H9 (cell line): ENCODE measurements around the gene AGTPBP1. TPM values are rescaled to one million over a fixed set of nuclear protein-coding genes. Genes with fewer than 3 reads are reported as not detected.

Experiments used
- DNase-seq: peaks from one replicate; pipeline ENCODE4 v3.0.0-alpha.2; 2017
- H2AFZ ChIP-seq: one replicate; pipeline ENCODE4 v1.6.1; 2013; ENCODE audit warnings: mild to moderate bottlenecking, low read length, control low read depth, moderate library complexity
- H2AK5ac ChIP-seq: 2 replicates; pipeline ENCODE4 v1.6.1; 2013; ENCODE audit warnings: low read length, control low read depth, mixed read lengths; ENCODE audit not compliant: insufficient read length
- H2BK120ac ChIP-seq: one replicate; pipeline ENCODE4 v1.6.1; 2013; ENCODE audit warnings: low read depth, mild to moderate bottlenecking, low read length, control low read depth, inconsistent platforms; ENCODE audit not compliant: poor library complexity, severe bottlenecking
- H2BK12ac ChIP-seq: 2 replicates; pipeline ENCODE4 v1.6.1; 2013; ENCODE audit warnings: low read length, control low read depth, mixed read lengths, low read depth; ENCODE audit not compliant: insufficient read length
- H2BK15ac ChIP-seq: 2 replicates; pipeline ENCODE4 v1.6.1; 2013; ENCODE audit warnings: low read depth, low read length, control low read depth
- H2BK20ac ChIP-seq: one replicate; pipeline ENCODE4 v1.6.1; 2013; ENCODE audit warnings: low read depth, mild to moderate bottlenecking, low read length, control low read depth, inconsistent platforms; ENCODE audit not compliant: poor library complexity, severe bottlenecking
- H2BK5ac ChIP-seq: 2 replicates; pipeline ENCODE4 v1.6.1; 2013; ENCODE audit warnings: low read length, control low read depth, mixed read lengths; ENCODE audit not compliant: insufficient read length
- H3K14ac ChIP-seq: 2 replicates; pipeline ENCODE4 v1.6.1; 2013; ENCODE audit warnings: low read length, control low read depth; ENCODE audit not compliant: insufficient read depth
- H3K18ac ChIP-seq: 2 replicates; pipeline ENCODE4 v1.6.1; 2013; ENCODE audit warnings: low read depth, mild to moderate bottlenecking, mixed read lengths, low read length, control low read depth; ENCODE audit not compliant: insufficient read length
- H3K23ac ChIP-seq: 2 replicates; pipeline ENCODE4 v1.6.1; 2013; ENCODE audit warnings: low read length, control low read depth, mixed read lengths, low read depth; ENCODE audit not compliant: insufficient read length
- H3K23me2 ChIP-seq: 2 replicates; pipeline ENCODE4 v1.6.1; 2013; ENCODE audit warnings: low read depth, mild to moderate bottlenecking, mixed read lengths, low read length, control low read depth; ENCODE audit not compliant: insufficient read length, poor library complexity, severe bottlenecking
- H3K27ac ChIP-seq: 2 replicates; pipeline ENCODE4 v1.5.1; 2013; ENCODE audit warnings: low read length, control low read depth, mixed read lengths, low read depth; ENCODE audit not compliant: insufficient read length
- H3K27me3 ChIP-seq: 2 replicates; pipeline ENCODE4 v1.6.1; 2013; ENCODE audit warnings: low read length, control low read depth, inconsistent platforms; ENCODE audit not compliant: insufficient read depth
- H3K4ac ChIP-seq: 2 replicates; pipeline ENCODE4 v1.6.1; 2013; ENCODE audit warnings: low read depth, mild to moderate bottlenecking, control low read depth, inconsistent platforms, low read length, moderate library complexity
- H3K4me1 ChIP-seq: 2 replicates; pipeline ENCODE4 v1.6.1; 2013; ENCODE audit warnings: low read length, control low read depth, inconsistent platforms; ENCODE audit not compliant: insufficient read depth
- H3K4me2 ChIP-seq: 2 replicates; pipeline ENCODE4 v1.6.1; 2013; ENCODE audit warnings: low read length, control low read depth, mixed read lengths; ENCODE audit not compliant: insufficient read length, insufficient read depth
- H3K56ac ChIP-seq: 2 replicates; pipeline ENCODE4 v1.6.1; 2013; ENCODE audit warnings: low read depth, mild to moderate bottlenecking, mixed read lengths, low read length, control low read depth; ENCODE audit not compliant: insufficient read length
- H3K79me1 ChIP-seq: 2 replicates; pipeline ENCODE4 v1.6.1; 2013; ENCODE audit warnings: low read depth, mild to moderate bottlenecking, moderate library complexity, low read length, control low read depth, inconsistent platforms; ENCODE audit not compliant: insufficient read depth, poor library complexity, severe bottlenecking
- H3K79me2 ChIP-seq: 2 replicates; pipeline ENCODE4 v1.6.1; 2013; ENCODE audit warnings: low read length, control low read depth, inconsistent platforms; ENCODE audit not compliant: insufficient read depth
- H3K9ac ChIP-seq: 2 replicates; pipeline ENCODE4 v1.6.1; 2013; ENCODE audit warnings: low read length, control low read depth, mixed read lengths; ENCODE audit not compliant: insufficient read length; ENCODE audit errors: extremely low read depth
- H3K9me3 ChIP-seq: one replicate; pipeline ENCODE4 v1.6.1; 2013; ENCODE audit warnings: low read depth, low read length, inconsistent platforms; ENCODE audit not compliant: control insufficient read depth
- H3T11ph ChIP-seq: one replicate; pipeline ENCODE4 v1.6.1; 2013; ENCODE audit warnings: mild to moderate bottlenecking, low read length, control low read depth, inconsistent platforms
- H4K20me1 ChIP-seq: one replicate; pipeline ENCODE4 v1.6.1; 2013; ENCODE audit not compliant: control insufficient read depth, insufficient read length, insufficient read depth
- H4K5ac ChIP-seq: 2 replicates; pipeline ENCODE4 v1.6.1; 2013; ENCODE audit warnings: low read depth, mild to moderate bottlenecking, mixed read lengths, low read length, control low read depth; ENCODE audit not compliant: insufficient read length
- H4K8ac ChIP-seq: replicated peaks from 2 replicates; pipeline ENCODE4 v1.6.1; 2013; ENCODE audit warnings: low read length, control low read depth, mixed read lengths, low read depth; ENCODE audit not compliant: insufficient read length
- H4K91ac ChIP-seq: 2 replicates; pipeline ENCODE4 v1.6.1; 2013; ENCODE audit warnings: low read depth, mild to moderate bottlenecking, moderate library complexity, mixed read lengths, low read length, control low read depth; ENCODE audit not compliant: insufficient read length
- H3K27ac Mint-ChIP-seq, 3 experiments: 2 replicates in 2 of 3; 3 replicates in 1 of 3; pipeline ENCODE4 v1.8.0; 2020 to 2021; ENCODE audit warnings: mixed read lengths in 3 of 3, mild to moderate bottlenecking in 1 of 3, moderate library complexity in 1 of 3
- H3K27me3 Mint-ChIP-seq: 2 replicates; pipeline ENCODE4 v1.8.0; 2021; ENCODE audit warnings: low read depth, mild to moderate bottlenecking, moderate library complexity, mixed read lengths
- H3K36me3 Mint-ChIP-seq, 3 experiments: 2 replicates in 2 of 3; 3 replicates in 1 of 3; pipeline ENCODE4 v1.8.0; 2020 to 2021; ENCODE audit warnings: low read depth in 3 of 3, mixed read lengths in 3 of 3; ENCODE audit not compliant: insufficient read depth in 1 of 3
- H3K4me1 Mint-ChIP-seq, 2 experiments: 2 replicates each; pipeline ENCODE4 v1.8.0; 2020; ENCODE audit warnings: mixed read lengths in 2 of 2
- H3K4me3 Mint-ChIP-seq, 2 experiments: 2 replicates in 1 of 2; 3 replicates in 1 of 2; pipeline ENCODE4 v1.8.0; 2020 to 2021; ENCODE audit warnings: mild to moderate bottlenecking in 2 of 2, mixed read lengths in 2 of 2, moderate library complexity in 1 of 2
- H3K9me3 Mint-ChIP-seq, 2 experiments: 2 replicates in 1 of 2; 3 replicates in 1 of 2; pipeline ENCODE4 v1.8.0; 2020; ENCODE audit warnings: mild to moderate bottlenecking in 2 of 2, mixed read lengths in 2 of 2, moderate library complexity in 1 of 2
- CTCF ChIP-seq: fragments of 200-600 bp; sonication (generic); conservative IDR thresholded peaks from 3 replicates; pipeline ENCODE4 v1.8.0; 2021; ENCODE audit warnings: antibody characterized with exemption, mild to moderate bottlenecking
- total RNA-seq: library from RNA; stranded (reverse); gene quantifications from 2 replicates; pipeline ENCODE4 v1.2.1, GENCODE V29; 2021

AGTPBP1 gene
- total RNA-seq, 1 experiment from 2014 or later: 53.1 TPM

- Histone ChIP-seq H3K9me3 (no peaks in the 10 kb centered on the region), H3K4me2 (no peak overlapping the region), H3K27me3 (no peaks in the 10 kb centered on the region), H4K91ac (no peak overlapping the region), H3T11ph (no peak overlapping the region), H2AK5ac (no peak overlapping the region), H3K14ac (no peak overlapping the region), H3K27ac (no peak overlapping the region), H4K5ac (no peak overlapping the region), H3K18ac (no peak overlapping the region), H2AFZ (no peak overlapping the region), H3K79me1 (peaks cover 3% of the 10 kb centered on the region), H3K56ac (no peak overlapping the region), H3K4ac (no peak overlapping the region), H3K9ac (no peak overlapping the region), H4K8ac (no peak overlapping the region), H4K20me1 (no peaks in the 10 kb centered on the region), H2BK120ac (no peak overlapping the region), H2BK15ac (no peak overlapping the region), H2BK5ac (no peak overlapping the region), H3K79me2 (peaks cover 10% of the 10 kb centered on the region; the same call in 1 of the 2 replicates), H3K23me2 (no peaks in the 10 kb centered on the region), H3K4me1 (no peaks in the 10 kb centered on the region), H3K23ac (no peak overlapping the region), H2BK20ac (no peak overlapping the region), H2BK12ac (no peak overlapping the region)
- Mint-ChIP-seq H3K4me1 (peaks cover 11 to 14% of the 10 kb centered on the region in 2 experiments), H3K27me3 (no peaks in the 10 kb centered on the region), H3K9me3 (no peaks in the 10 kb centered on the region), H3K27ac (no peak overlapping the region; a peak in 1 of 7 replicates), H3K36me3 (peaks cover 0 to 2% (median 2%) of the 10 kb centered on the region in 3 experiments; a peak in 1 of 7 replicates), H3K4me3 (no peak overlapping the region)
- no peak for DNase-seq
- no peak for TF ChIP-seq CTCF
These were observed 11.9 kb downstream of the AGTPBP1 start for GRCh38 chr9:85729882-85730281.
